Measurements from ENCODE around the gene OR10AD1.

DNA sequence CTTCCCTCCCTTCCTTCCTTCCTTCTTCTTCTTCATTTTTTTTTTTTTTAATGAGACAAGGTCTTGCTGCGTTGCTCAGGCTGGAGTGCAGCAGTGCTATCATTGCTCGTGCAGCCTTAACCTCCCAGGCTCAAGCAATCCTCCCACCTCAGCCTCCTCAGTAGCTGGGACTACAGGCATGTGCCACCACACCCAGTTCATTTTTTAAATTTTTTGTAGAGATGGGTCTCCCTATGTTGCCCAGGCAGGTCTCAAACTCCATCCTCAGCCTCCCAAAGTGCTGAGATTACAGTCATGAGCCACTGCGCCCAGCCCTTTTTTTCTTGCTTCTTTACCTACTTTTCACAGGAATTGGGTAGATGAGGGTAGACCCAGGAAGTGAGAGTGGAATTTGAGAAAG lies 1.6 kb downstream of the OR10AD1 start:
- TF ChIP-seq CTCF (IDR thresholded peaks at IDR 0.05; ENCODE audit: low read depth, low read length) (no peak), POLR2A (IDR thresholded peaks at IDR 0.05; ENCODE audit: extremely low read depth, insufficient read length) (no peak), MAX (IDR thresholded peaks at IDR 0.05; ENCODE audit: low read depth, low read length) (no peak)
